HG03064 (cell line): ENCODE results near the gene XXYLT1.
"Not testable (repeated sequence)": the region's sequence is repeated elsewhere in the genome, so short reads cannot be mapped to it uniquely, and the experiment has no call there.

Source experiments
- ATAC-seq: cut with Tn5 transposase; IDR thresholded peaks from one replicate; pipeline ENCODE4 v1.9.1; 2021; ENCODE audit warnings: low read depth; ENCODE audit not compliant: unreplicated experiment

Gene XXYLT1

DNA sequence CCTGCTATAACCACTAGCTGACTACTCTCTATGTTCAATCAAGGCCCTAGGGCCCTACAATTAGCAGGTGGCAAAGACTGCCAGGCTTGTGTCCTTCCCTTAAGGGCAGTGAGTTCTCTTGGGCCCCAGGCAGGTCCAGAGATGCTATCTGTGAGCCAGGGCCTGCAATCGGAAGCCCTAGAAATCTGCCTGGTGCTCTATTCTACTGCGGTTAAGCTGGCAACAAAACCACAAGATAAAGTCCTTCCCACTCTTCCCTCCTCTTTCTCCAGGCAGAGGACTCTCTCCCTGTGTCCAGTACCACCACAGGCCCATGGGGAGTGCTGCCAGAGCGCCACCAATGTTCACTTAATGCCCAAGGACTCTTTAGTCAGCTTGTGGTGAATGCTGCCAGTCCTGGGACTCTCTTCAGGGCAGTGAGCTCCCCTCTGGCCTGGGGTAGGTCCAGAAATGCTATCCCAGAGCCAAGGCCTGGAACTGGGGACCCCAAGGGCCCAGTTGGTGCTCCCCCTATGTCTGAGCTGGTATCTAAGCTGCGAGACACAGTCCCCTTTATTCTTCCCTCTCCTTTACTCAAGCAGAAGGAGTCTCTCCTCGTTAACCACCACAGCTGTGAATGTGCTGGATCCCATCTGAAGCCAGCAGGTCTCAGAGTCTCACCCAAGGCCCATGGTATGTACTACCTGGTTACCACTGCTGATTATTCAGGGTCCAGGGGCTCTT lies 34.7 kb downstream of the XXYLT1 start:
- ATAC-seq: no peak

DNA sequence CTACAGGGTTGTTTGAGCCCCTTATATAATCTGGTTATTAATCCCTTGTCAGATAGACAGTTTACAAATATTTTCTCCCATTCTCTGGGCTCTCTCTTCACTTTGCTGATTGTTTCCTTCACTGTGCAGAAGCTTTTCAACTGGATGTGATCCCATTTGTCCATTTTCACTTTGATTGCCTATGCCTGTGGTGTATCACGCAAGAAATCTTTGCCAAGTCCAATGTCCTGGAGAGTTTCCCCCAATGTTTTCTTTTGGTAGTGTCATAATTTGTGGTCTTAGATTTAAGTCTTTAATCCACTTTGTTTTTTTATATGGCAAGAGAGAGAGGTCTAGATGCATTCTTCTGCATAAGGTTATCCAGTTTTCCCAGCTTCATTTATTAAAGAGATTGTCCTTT lies 40.7 kb downstream of the XXYLT1 start:
- ATAC-seq: no peak

GRCh38 chr3:195228886-195229285 lies 42.1 kb downstream of the XXYLT1 start:
- ATAC-seq: not testable (repeated sequence)

- no peak for ATAC-seq
Observed at GRCh38 chr3:195227871-195228270, 43.1 kb downstream of the XXYLT1 start.

GRCh38 chr3:195226900-195227447 lies 44.0 kb downstream of the XXYLT1 start:
- ATAC-seq: no peak

DNA sequence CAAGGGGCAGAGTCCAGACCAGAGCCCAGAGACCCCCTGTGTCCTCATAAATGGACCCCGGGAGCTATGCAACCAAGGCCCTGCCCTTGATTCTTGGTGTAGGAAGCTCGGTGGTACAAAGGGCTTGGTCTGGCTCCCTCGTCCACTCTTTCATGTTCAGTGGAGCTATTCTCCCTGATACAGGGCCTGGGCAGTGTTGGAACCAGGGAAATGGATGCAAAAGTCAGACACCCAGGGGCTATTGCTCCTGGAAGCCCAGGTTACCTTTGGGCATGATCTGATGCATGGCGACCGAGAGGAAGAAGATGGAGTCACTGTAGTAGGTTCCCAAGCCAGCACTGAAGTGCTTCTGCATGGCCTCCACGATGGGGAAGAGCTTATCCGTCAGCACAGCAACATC lies 44.5 kb downstream of the XXYLT1 start:
- ATAC-seq: no peak

- no peak for ATAC-seq
Observed at GRCh38 chr3:195224980-195225580, 45.9 kb downstream of the XXYLT1 start.

DNA sequence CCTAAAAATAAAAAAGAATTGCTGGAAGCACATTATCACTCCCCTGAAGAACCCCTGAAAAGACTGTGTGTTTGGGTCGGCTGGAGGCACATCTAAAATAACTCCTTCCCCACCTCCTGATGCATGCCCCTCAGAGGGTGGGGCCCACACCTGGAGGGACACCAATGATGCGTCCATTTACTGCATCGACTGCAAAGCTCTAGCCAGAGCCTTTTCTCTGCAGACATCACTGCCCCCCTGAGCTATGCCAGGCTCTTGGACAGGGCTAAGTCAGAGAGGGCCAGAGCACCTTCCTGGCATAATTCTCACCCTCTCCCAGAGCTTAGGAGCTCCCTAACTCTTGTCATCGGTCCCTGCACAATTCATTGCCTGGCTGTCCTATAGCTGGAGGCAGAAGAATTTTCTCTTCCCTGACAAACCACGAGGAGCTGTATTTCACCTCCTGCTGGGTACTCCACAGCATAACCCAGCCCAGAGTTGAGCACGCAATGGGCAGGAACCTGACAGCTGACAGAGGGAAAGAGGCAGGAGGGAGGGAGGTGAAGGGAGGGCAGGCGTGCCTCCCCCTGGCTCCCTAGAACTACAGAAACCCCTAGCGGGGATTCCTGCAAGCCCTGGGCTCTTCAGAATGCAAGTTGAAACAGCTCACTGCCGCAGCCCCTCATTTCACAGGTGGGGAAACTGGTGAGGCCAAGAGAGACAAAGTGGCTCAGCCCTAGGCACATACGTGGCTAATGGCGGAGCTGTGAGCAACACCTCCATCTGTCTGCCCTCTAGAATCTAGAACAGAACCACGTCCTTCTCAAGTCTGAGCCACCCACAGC lies 46.6 kb downstream of the XXYLT1 start:
- no peak for ATAC-seq

DNA sequence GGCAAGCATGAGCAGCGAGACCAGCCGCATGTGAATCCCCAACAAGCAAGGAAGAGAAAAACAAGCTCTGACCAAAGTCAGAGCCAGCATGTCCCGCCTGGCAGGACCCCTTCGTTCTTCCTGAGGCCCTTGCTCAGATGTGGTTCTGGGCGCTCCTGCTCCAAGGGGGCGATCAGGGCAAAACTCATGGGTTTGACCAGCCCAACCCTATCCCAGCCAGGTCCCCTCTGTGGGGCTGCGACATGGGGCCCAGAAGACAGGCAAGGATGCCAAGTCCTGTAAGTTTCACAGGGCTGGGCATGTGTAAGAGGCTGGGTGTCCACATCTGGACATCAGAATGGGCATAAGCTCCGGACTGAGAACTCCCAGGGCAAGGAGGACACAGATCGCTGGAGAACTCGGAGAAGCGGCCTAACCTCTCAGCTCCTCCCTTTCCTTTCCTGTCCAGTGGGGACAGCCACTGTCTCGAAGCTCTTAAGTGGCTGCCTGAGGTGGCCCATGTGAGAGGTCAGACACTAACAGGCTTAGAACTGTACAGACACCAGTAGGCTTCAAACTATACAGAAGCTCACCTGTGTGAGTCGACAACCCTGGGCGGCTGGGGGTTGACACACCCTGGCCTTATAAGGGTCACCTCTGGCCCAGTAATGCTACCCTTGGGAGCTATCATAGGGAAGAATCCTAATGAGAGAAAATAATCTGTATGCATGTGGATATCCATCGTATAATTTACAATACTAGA lies 48.9 kb downstream of the XXYLT1 start:
- ATAC-seq: no peak

- ATAC-seq: no peak
Observed at GRCh38 chr3:195221015-195221853, 49.7 kb downstream of the XXYLT1 start.

DNA sequence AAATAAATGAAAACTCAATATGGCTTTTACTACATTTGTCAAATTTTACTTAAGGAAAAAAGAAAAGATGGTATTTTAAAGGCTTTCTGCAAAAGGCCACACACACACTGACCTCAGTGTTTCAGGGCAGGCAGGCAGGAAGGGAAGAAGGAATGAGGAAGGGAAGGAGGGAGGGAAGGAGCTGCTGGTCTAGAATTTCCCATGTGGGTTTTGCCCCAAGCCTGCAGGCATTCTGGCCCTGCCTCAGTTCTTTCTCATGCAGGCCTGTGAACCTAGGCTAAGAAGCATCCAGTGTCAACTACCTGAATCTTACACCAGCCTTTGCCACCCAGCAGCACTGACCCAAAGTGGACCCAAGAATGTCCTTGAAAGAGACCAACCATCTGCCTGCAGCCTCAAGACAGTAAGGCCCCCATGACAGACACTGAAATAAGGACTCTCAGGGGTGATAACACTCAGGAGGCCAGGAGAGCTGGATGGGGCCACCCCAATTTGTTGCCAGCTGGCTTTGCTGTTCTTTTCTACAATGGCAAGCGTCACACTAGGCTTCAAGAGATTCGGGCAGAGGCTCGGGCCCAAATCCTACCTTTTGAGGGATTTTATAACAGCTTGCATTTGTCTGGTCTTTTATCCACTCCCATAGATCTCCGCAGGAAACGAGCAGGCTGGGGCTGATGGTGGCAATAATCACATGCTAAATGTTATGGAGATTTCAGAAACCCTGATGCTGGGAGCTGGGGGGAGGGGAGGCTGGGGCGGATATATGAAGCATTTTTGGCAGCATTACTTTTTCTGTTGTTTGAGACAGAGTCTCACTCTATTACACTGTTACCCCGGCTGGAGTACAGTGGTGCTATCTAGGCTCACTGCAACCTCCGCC lies 51.4 kb downstream of the XXYLT1 start:
- no peak for ATAC-seq

- ATAC-seq: not testable (repeated sequence)
Observed at GRCh38 chr3:195218331-195218730, 52.6 kb downstream of the XXYLT1 start.

- not testable (repeated sequence) for ATAC-seq
Observed at GRCh38 chr3:195215576-195215975, 55.4 kb downstream of the XXYLT1 start.

- ATAC-seq: no peak
Observed at GRCh38 chr3:195214381-195214780, 56.6 kb downstream of the XXYLT1 start.

- no peak for ATAC-seq
Observed at GRCh38 chr3:195213639-195214315, 57.2 kb downstream of the XXYLT1 start.

GRCh38 chr3:195212749-195213375 lies 58.1 kb downstream of the XXYLT1 start:
- ATAC-seq: no peak

DNA sequence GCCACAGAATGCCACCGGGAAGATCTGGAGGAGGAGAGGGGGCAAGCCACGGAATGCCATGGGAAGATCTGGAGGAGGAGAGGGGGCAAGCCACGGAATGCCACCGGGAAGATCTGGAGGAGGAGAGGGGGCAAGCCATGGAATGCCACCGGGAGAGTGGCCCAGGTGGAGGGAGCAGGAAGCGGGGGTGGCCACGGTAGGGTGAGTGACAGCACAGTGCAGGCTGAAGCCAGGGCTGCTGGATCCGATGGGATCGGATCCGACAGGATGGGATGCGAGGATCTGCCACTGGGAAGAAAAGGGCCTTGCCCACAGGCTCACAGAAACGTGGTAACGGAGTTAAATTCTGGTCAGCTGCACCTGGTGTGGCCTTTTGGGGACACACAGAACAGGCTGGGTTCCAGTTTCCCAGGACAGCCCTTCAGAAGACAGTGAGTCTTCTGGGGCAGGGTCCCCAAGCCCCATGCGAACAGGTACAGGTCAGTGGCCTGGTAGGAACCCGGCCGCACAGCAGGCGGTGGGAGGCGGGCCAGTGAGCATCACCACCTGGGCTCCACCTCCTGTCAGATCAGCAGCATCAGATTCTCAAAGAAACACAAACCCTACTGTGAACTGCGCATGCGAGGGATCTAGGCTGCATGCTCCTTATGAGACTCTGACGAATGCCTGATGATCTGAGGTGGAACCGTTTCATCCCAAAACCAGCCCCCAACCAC lies 58.8 kb downstream of the XXYLT1 start:
- no peak for ATAC-seq
